SK-N-SH (cell line): Measurements from ENCODE around the gene YY2.

Source experiments
- EP300 ChIP-seq, 2 experiments: IDR thresholded peaks; 2 replicates each; pipeline versions ENCODE4 v1.4.0 to v1.6.1; 2012; ENCODE audit warnings: borderline replicate concordance in 1 of 2, low read depth in 1 of 2, low read length in 1 of 2
- EZH2phosphoT487 ChIP-seq: fragments of 200-600 bp; sonication (generic); IDR thresholded peaks from 2 replicates; pipeline ENCODE4 v1.6.1; 2017; ENCODE audit warnings: low read depth, mixed run types, mild to moderate bottlenecking, antibody characterized with exemption, moderate library complexity, borderline replicate concordance
- FOXM1 ChIP-seq: IDR thresholded peaks from 2 replicates; pipeline ENCODE4 v1.4.0; 2012; ENCODE audit warnings: low read depth, mild to moderate bottlenecking
- JUND ChIP-seq: IDR thresholded peaks from 2 replicates; pipeline ENCODE4 v1.4.0; 2012
- RAD21 ChIP-seq: IDR thresholded peaks from 2 replicates; pipeline ENCODE4 v1.6.1; 2012; ENCODE audit warnings: mild to moderate bottlenecking, low read length
- RCOR1 ChIP-seq: fragments of 150-350 bp; IDR thresholded peaks from 2 replicates; pipeline ENCODE4 v1.6.1; 2017; ENCODE audit warnings: antibody characterized with exemption, low read length
- RXRA ChIP-seq: IDR thresholded peaks from 2 replicates; pipeline ENCODE4 v1.4.0; 2012; ENCODE audit warnings: low read depth, mild to moderate bottlenecking, borderline replicate concordance
- TAF1 ChIP-seq: IDR thresholded peaks from 2 replicates; pipeline ENCODE4 v1.6.1; 2012; ENCODE audit warnings: low read depth, mild to moderate bottlenecking, low read length, moderate library complexity, borderline replicate concordance
- TEAD4 ChIP-seq: IDR thresholded peaks from 2 replicates; pipeline ENCODE4 v1.4.0; 2012; ENCODE audit warnings: mild to moderate bottlenecking, borderline replicate concordance; ENCODE audit not compliant: insufficient read depth
- TF ChIP-seq, protein P1 (sequence below): fragments of 200-600 bp; sonication (generic); IDR thresholded peaks from 2 replicates; pipeline ENCODE4 v1.6.1; 2017; ENCODE audit warnings: antibody characterized with exemption, mild to moderate bottlenecking, moderate library complexity
- TF ChIP-seq, protein P2 (sequence below): IDR thresholded peaks from 2 replicates; pipeline ENCODE4 v1.6.1; 2012; ENCODE audit warnings: mild to moderate bottlenecking, low read depth, low read length, moderate library complexity
- TF ChIP-seq, protein P3 (sequence below): IDR thresholded peaks from 2 replicates; pipeline ENCODE4 v1.4.0; 2012; ENCODE audit warnings: low read depth
- TF ChIP-seq, protein P4 (sequence below): fragments of 150-350 bp; IDR thresholded peaks from 2 replicates; pipeline ENCODE4 v1.6.1; 2017; ENCODE audit warnings: antibody characterized with exemption, low read length, low read depth, borderline replicate concordance

DNA sequence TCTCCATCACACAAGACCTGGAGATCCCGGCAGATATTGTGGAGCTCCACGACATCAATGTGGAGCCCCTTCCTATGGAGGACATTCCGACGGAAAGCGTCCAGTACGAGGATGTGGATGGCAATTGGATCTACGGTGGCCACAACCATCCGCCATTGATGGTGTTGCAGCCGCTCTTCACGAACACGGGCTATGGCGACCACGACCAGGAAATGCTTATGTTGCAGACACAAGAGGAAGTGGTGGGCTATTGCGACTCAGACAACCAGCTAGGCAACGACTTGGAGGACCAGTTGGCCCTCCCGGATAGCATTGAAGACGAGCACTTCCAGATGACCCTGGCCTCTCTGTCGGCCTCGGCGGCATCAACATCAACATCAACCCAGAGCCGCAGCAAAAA is 717 bp downstream of the YY2 start:
- TF ChIP-seq, protein P1, sequence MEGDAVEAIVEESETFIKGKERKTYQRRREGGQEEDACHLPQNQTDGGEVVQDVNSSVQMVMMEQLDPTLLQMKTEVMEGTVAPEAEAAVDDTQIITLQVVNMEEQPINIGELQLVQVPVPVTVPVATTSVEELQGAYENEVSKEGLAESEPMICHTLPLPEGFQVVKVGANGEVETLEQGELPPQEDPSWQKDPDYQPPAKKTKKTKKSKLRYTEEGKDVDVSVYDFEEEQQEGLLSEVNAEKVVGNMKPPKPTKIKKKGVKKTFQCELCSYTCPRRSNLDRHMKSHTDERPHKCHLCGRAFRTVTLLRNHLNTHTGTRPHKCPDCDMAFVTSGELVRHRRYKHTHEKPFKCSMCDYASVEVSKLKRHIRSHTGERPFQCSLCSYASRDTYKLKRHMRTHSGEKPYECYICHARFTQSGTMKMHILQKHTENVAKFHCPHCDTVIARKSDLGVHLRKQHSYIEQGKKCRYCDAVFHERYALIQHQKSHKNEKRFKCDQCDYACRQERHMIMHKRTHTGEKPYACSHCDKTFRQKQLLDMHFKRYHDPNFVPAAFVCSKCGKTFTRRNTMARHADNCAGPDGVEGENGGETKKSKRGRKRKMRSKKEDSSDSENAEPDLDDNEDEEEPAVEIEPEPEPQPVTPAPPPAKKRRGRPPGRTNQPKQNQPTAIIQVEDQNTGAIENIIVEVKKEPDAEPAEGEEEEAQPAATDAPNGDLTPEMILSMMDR, result no peak
- no peak for TF ChIP-seq EP300 (IDR thresholded peaks at IDR 0.05; ENCODE audit: borderline replicate concordance in 1 of 2, low read depth in 1 of 2, low read length in 1 of 2)
- TF ChIP-seq RCOR1, result no peak
- TF ChIP-seq JUND, result no peak
- no peak for TF ChIP-seq TAF1
- TF ChIP-seq, protein P2, sequence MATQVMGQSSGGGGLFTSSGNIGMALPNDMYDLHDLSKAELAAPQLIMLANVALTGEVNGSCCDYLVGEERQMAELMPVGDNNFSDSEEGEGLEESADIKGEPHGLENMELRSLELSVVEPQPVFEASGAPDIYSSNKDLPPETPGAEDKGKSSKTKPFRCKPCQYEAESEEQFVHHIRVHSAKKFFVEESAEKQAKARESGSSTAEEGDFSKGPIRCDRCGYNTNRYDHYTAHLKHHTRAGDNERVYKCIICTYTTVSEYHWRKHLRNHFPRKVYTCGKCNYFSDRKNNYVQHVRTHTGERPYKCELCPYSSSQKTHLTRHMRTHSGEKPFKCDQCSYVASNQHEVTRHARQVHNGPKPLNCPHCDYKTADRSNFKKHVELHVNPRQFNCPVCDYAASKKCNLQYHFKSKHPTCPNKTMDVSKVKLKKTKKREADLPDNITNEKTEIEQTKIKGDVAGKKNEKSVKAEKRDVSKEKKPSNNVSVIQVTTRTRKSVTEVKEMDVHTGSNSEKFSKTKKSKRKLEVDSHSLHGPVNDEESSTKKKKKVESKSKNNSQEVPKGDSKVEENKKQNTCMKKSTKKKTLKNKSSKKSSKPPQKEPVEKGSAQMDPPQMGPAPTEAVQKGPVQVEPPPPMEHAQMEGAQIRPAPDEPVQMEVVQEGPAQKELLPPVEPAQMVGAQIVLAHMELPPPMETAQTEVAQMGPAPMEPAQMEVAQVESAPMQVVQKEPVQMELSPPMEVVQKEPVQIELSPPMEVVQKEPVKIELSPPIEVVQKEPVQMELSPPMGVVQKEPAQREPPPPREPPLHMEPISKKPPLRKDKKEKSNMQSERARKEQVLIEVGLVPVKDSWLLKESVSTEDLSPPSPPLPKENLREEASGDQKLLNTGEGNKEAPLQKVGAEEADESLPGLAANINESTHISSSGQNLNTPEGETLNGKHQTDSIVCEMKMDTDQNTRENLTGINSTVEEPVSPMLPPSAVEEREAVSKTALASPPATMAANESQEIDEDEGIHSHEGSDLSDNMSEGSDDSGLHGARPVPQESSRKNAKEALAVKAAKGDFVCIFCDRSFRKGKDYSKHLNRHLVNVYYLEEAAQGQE, result no peak
- TF ChIP-seq, protein P3, sequence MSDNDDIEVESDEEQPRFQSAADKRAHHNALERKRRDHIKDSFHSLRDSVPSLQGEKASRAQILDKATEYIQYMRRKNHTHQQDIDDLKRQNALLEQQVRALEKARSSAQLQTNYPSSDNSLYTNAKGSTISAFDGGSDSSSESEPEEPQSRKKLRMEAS, result no peak
- no peak for TF ChIP-seq EZH2phosphoT487
- TF ChIP-seq, protein P4, sequence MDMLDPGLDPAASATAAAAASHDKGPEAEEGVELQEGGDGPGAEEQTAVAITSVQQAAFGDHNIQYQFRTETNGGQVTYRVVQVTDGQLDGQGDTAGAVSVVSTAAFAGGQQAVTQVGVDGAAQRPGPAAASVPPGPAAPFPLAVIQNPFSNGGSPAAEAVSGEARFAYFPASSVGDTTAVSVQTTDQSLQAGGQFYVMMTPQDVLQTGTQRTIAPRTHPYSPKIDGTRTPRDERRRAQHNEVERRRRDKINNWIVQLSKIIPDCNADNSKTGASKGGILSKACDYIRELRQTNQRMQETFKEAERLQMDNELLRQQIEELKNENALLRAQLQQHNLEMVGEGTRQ, result no peak
- TF ChIP-seq TEAD4, result no peak
- TF ChIP-seq RAD21, result no peak
- TF ChIP-seq FOXM1, result no peak
- TF ChIP-seq RXRA, result no peak
